Measurements from ENCODE around the gene FBRSL1.

Gene FBRSL1

DNA sequence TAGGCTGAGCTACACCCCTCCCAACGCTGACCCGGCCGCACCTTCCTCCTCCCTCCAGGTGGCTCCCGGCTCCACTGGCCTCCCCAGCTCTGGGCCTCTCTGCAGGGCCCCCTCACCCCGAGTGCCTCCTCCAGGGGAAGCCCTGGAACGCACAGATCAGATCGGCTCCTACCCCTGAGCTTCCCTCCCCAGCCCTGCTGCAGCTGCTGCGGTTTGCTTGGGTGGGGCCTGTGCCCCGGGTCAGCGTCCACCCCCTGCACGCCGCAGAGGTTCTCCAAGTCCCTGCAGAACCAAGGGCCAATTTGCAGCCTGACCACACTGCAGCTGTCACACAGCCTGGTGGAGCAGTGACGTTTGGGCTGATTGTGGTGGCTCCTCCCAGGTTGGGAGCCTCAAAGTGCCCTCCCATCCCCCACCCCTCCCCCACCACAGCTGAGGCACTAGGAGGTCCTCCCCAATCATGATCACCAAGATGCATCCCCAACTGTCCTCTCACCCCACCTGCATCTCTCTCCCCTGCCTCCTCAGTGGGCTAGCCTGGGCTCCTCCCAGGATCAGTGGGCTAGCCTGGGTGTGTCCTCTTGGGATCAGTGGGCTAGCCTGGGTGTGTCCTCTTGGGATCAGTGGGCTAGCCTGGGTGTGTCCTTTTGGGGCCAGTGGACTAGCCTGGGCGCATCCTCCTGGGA is 12.8 kb upstream of the FBRSL1 start:
- no peaks in the 10 kb centered on the region for H3K36me3 ChIP-seq (ENCODE audit: control insufficient read depth in 4 of 4, insufficient read depth in 4 of 4, low read length in 3 of 4)
- POLR2A ChIA-PET = interaction anchor here (1.0 to 1.8 kb wide), 3 partner anchors 9 to 14 kb away, joined by 3 to 5 read pairs (median 4); no protein-coding TSS in a partner anchor
- CTCF ChIA-PET = interaction anchor here (0.8 to 2.5 kb wide), 5 partner anchors 9 to 62 kb away, joined by 3 to 12 read pairs (median 4); no protein-coding TSS in a partner anchor
- H3K4me1 ChIP-seq (ENCODE audit: control extremely low read depth in 1 of 4, control insufficient read depth in 4 of 4, insufficient read depth in 4 of 4, low read length in 3 of 4) = peaks cover 0 to 57% (median 42%) of the 10 kb centered on the region in 4 experiments
- DNase-seq = peak; percentile 36 to 85 (median 82)
- H3K27ac ChIP-seq (ENCODE audit: insufficient read depth in 1 of 2, low read depth in 1 of 2, low read length in 2 of 2, poor library complexity in 1 of 2, severe bottlenecking in 2 of 2) = no peak overlapping the region
- H3K27me3 ChIP-seq (replicated peaks in 2 of 5; ENCODE audit: control insufficient read depth in 4 of 5, insufficient read depth in 5 of 5, low read length in 4 of 5) = no peaks in the 10 kb centered on the region
- WGBS (ENCODE audit: insufficient coverage) = 28% methylated on average over 12 of the region's 14 CpGs
- no peaks in the 10 kb centered on the region for H3K9me3 ChIP-seq (ENCODE audit: control extremely low read depth in 1 of 5, control insufficient read depth in 4 of 5, insufficient read depth in 2 of 5, low read depth in 1 of 5, low read length in 4 of 5)
- peak overlapping the region in 1 of 7 experiments; percentile 28 for H3K4me3 ChIP-seq (ENCODE audit: control insufficient read depth in 1 of 7, extremely low read depth in 1 of 7, insufficient read depth in 4 of 7, low read depth in 2 of 7, low read length in 6 of 7)

DNA sequence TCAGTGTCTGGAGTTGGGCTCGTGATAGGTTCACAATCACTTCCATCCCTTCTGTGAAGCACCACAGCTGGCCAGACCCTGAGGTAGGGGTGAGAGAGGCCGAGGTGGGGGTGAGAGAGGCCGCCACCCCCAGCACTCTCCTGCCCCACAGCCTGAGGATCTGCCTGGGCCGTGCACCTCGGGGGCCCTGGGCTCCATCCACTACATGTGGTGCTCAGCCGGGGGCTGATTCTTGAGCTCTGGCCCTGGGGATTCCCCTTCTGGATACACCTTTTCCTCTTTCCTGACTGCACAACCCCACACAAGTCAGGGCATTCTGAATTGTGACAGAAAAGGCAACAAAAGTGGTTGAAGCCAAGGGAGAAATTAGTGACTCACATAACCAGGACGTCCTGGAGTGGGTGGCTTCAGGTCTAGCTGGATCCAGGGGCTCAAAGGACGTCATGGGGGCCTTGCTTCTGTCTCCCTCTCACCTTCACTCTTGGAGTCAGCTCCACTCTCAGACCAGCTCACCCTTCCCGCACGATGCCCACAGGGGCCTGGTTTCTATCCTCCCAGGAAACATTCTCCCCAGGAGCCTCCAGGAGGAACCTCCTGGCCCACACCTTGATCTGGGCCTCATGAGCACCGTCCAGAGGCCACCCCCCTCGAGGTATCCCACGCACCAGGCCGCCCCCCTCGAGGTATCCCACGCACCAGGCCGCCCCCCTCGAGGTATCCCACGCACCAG is 12.1 kb upstream of the FBRSL1 start:
- Histone ChIP-seq H3K27ac (ENCODE audit: insufficient read depth in 1 of 2, low read depth in 1 of 2, low read length in 2 of 2, poor library complexity in 1 of 2, severe bottlenecking in 2 of 2) (no peak overlapping the region), H3K36me3 (ENCODE audit: control insufficient read depth in 4 of 4, insufficient read depth in 4 of 4, low read length in 3 of 4) (no peaks in the 10 kb centered on the region), H3K4me1 (ENCODE audit: control extremely low read depth in 1 of 4, control insufficient read depth in 4 of 4, insufficient read depth in 4 of 4, low read length in 3 of 4) (peaks cover 0 to 55% (median 40%) of the 10 kb centered on the region in 4 experiments), H3K9me3 (ENCODE audit: control extremely low read depth in 1 of 5, control insufficient read depth in 4 of 5, insufficient read depth in 2 of 5, low read depth in 1 of 5, low read length in 4 of 5) (no peaks in the 10 kb centered on the region), H3K27me3 (replicated peaks in 2 of 5; ENCODE audit: control insufficient read depth in 4 of 5, insufficient read depth in 5 of 5, low read length in 4 of 5) (no peaks in the 10 kb centered on the region), H3K4me3 (ENCODE audit: control insufficient read depth in 1 of 7, extremely low read depth in 1 of 7, insufficient read depth in 4 of 7, low read depth in 2 of 7, low read length in 6 of 7) (no peak overlapping the region)
- 85% methylated on average over 10 of the region's 19 CpGs for WGBS (ENCODE audit: insufficient coverage)
- ChIA-PET CTCF (interaction anchor here (1.3 to 2.5 kb wide), 3 partner anchors 8 to 63 kb away, joined by 3 to 12 read pairs (median 5); no protein-coding TSS in a partner anchor), POLR2A (interaction anchor here (1.0 to 1.8 kb wide), 3 partner anchors 8 to 15 kb away, joined by 3 to 5 read pairs (median 4); no protein-coding TSS in a partner anchor)
- DNase-seq = peak in 2 of 3 donors; percentile 43 to 50

DNA sequence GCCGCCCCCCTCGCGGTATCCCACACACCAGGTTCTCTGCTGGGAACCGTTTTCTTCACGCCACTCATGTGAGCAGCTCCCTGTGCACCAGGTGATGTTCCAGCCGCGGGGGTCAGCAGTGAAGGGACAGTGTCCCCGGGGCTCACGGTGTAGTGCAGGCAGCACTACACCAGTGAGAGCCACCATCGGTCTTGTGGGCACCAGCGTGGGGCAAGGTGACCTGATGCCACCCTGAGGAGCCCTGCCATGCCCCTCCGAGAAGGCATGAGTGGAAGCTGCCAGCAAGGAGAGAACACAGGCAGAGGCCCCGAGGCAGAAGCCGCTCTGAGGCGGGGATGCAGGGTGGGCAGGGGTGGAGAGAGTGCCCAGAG is 11.5 kb upstream of the FBRSL1 start:
- Histone ChIP-seq H3K4me3 (ENCODE audit: control insufficient read depth in 1 of 7, extremely low read depth in 1 of 7, insufficient read depth in 4 of 7, low read depth in 2 of 7, low read length in 6 of 7) (no peak overlapping the region), H3K27me3 (replicated peaks in 2 of 5; ENCODE audit: control insufficient read depth in 4 of 5, insufficient read depth in 5 of 5, low read length in 4 of 5) (no peaks in the 10 kb centered on the region), H3K9me3 (ENCODE audit: control extremely low read depth in 1 of 5, control insufficient read depth in 4 of 5, insufficient read depth in 2 of 5, low read depth in 1 of 5, low read length in 4 of 5) (no peaks in the 10 kb centered on the region), H3K36me3 (ENCODE audit: control insufficient read depth in 4 of 4, insufficient read depth in 4 of 4, low read length in 3 of 4) (no peaks in the 10 kb centered on the region), H3K4me1 (ENCODE audit: control extremely low read depth in 1 of 4, control insufficient read depth in 4 of 4, insufficient read depth in 4 of 4, low read length in 3 of 4) (peaks cover 0 to 55% (median 40%) of the 10 kb centered on the region in 4 experiments), H3K27ac (ENCODE audit: insufficient read depth in 1 of 2, low read depth in 1 of 2, low read length in 2 of 2, poor library complexity in 1 of 2, severe bottlenecking in 2 of 2) (no peak overlapping the region)
- ChIA-PET CTCF (interaction anchor here (1.3 to 2.5 kb wide), 3 partner anchors 7 to 63 kb away, joined by 3 to 12 read pairs (median 5); no protein-coding TSS in a partner anchor), POLR2A (interaction anchor here (1.3 kb wide), 1 partner anchor 11 kb away, joined by 5 read pairs; no protein-coding TSS in a partner anchor)
- no peak for DNase-seq
- WGBS (ENCODE audit: insufficient coverage) = 96% methylated on average over 14 of the region's 15 CpGs

DNA sequence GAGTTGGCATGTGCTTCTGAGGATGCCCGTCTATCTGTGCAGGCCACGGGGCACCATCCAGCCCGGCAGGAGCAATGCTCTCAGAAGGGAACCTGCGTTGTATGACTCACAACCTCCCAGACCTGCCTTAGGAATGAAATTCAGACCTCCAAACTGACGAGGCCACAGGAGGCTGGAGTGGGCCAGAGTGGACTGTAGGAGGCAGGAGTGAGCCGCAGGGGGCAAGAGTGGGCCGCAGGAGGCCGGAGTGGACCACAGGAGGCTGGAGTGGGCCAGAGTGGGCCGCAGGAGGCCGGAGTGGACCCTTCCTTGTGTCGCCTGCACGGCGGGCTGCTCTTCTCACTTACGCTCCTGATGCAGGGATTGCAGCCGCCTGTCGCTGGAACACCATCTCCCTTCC is 11.1 kb upstream of the FBRSL1 start:
- ChIA-PET CTCF (interaction anchor here (2.5 kb wide), 1 partner anchor 64 kb away, joined by 12 read pairs; no protein-coding TSS in a partner anchor), POLR2A (interaction anchor here (0.6 to 2.2 kb wide), 2 partner anchors 10 to 90 kb away, joined by 3 to 9 read pairs; partner anchors contain the start of gene FBRSL1)
- Histone ChIP-seq H3K9me3 (ENCODE audit: control extremely low read depth in 1 of 5, control insufficient read depth in 4 of 5, insufficient read depth in 2 of 5, low read depth in 1 of 5, low read length in 4 of 5) (no peaks in the 10 kb centered on the region), H3K36me3 (ENCODE audit: control insufficient read depth in 4 of 4, insufficient read depth in 4 of 4, low read length in 3 of 4) (no peaks in the 10 kb centered on the region), H3K27me3 (replicated peaks in 2 of 5; ENCODE audit: control insufficient read depth in 4 of 5, insufficient read depth in 5 of 5, low read length in 4 of 5) (no peaks in the 10 kb centered on the region), H3K27ac (ENCODE audit: insufficient read depth in 1 of 2, low read depth in 1 of 2, low read length in 2 of 2, poor library complexity in 1 of 2, severe bottlenecking in 2 of 2) (no peak overlapping the region), H3K4me1 (ENCODE audit: control extremely low read depth in 1 of 4, control insufficient read depth in 4 of 4, insufficient read depth in 4 of 4, low read length in 3 of 4) (peaks cover 0 to 55% (median 40%) of the 10 kb centered on the region in 4 experiments), H3K4me3 (ENCODE audit: control insufficient read depth in 1 of 7, extremely low read depth in 1 of 7, insufficient read depth in 4 of 7, low read depth in 2 of 7, low read length in 6 of 7) (no peak overlapping the region)
- no peak for DNase-seq
- WGBS (ENCODE audit: insufficient coverage) = 86% methylated on average over 16 of the region's 16 CpGs

DNA sequence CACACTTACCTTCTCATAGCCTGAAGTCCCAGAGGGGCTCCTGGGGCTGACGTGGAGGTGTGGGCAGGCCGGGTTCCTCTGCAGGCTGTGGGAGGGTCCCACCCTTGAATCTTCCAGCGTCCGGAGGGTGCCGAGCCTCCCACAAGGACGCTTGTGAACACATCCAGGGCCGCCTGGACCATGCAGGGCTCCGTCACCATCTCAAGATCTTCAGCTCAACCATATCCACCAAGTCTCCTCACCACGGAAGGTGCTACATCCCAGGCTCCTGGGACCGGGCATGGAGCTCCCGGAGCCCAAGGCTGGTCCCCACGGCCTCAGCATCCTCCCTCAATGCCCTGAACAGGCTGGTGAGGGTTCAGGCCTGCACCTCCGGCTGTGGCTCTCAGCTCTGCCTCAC is 10.7 kb upstream of the FBRSL1 start:
- Histone ChIP-seq H3K9me3 (ENCODE audit: control extremely low read depth in 1 of 5, control insufficient read depth in 4 of 5, insufficient read depth in 2 of 5, low read depth in 1 of 5, low read length in 4 of 5) (no peaks in the 10 kb centered on the region), H3K27ac (ENCODE audit: insufficient read depth in 1 of 2, low read depth in 1 of 2, low read length in 2 of 2, poor library complexity in 1 of 2, severe bottlenecking in 2 of 2) (no peak overlapping the region), H3K27me3 (replicated peaks in 2 of 5; ENCODE audit: control insufficient read depth in 4 of 5, insufficient read depth in 5 of 5, low read length in 4 of 5) (no peaks in the 10 kb centered on the region), H3K36me3 (ENCODE audit: control insufficient read depth in 4 of 4, insufficient read depth in 4 of 4, low read length in 3 of 4) (no peaks in the 10 kb centered on the region), H3K4me1 (ENCODE audit: control extremely low read depth in 1 of 4, control insufficient read depth in 4 of 4, insufficient read depth in 4 of 4, low read length in 3 of 4) (peaks cover 0 to 55% (median 38%) of the 10 kb centered on the region in 4 experiments), H3K4me3 (ENCODE audit: control insufficient read depth in 1 of 7, extremely low read depth in 1 of 7, insufficient read depth in 4 of 7, low read depth in 2 of 7, low read length in 6 of 7) (no peak overlapping the region)
- 95% methylated on average over 8 of the region's 13 CpGs for WGBS (ENCODE audit: insufficient coverage)
- ChIA-PET POLR2A (interaction anchor here (0.6 to 2.2 kb wide), 2 partner anchors 10 to 89 kb away, joined by 3 to 9 read pairs; partner anchors contain the start of gene FBRSL1), CTCF (no interaction called here)
- no peak for DNase-seq

DNA sequence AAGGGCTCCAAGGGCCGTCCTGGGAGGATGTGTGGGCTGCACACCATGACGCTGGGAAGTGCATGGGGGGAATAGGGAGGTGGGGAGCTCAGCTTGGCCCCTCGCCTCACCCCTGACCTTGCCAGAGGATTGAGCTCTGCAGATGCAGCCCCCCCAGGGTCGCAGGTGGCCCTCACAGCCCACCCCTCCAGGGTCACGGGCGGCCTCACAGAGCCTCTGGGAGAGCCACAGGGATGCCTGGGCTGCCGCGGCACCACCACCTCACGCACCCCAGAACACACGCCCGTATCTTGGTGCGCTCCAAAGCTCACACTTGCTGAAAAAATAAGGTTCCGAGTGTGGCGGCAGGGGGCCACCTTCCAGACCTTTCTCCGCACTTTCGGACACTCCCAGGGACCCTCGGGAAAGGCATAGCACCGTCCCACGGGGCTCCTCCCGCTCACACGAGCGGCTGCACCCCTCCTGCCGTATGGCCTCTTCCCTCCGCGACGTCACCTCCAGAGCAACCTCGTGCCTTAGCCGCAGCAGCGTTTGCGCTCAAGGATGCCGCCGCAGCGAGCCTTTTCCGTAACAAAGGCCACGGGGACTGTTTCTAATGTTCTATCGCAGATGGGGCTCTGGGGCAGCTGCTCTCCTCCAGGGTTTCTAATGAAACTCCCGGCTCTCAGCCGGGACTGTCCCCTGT is 9.9 kb upstream of the FBRSL1 start:
- CTCF ChIA-PET = interaction anchor here (0.7 to 1.5 kb wide), 2 partner anchors 25 to 44 kb away, joined by 3 to 4 read pairs; no protein-coding TSS in a partner anchor
- WGBS (ENCODE audit: insufficient coverage) = 93% methylated on average over 37 of the region's 38 CpGs
- H3K27me3 ChIP-seq (replicated peaks in 2 of 5; ENCODE audit: control insufficient read depth in 4 of 5, insufficient read depth in 5 of 5, low read length in 4 of 5) = no peaks in the 10 kb centered on the region

More for the DNA sequence above, 9.9 kb upstream of the FBRSL1 start:
- H3K9me3 ChIP-seq (ENCODE audit: control extremely low read depth in 1 of 5, control insufficient read depth in 4 of 5, insufficient read depth in 2 of 5, low read depth in 1 of 5, low read length in 4 of 5) = no peaks in the 10 kb centered on the region
- H3K27ac ChIP-seq (ENCODE audit: insufficient read depth in 1 of 2, low read depth in 1 of 2, low read length in 2 of 2, poor library complexity in 1 of 2, severe bottlenecking in 2 of 2) = no peak overlapping the region
- H3K36me3 ChIP-seq (ENCODE audit: control insufficient read depth in 4 of 4, insufficient read depth in 4 of 4, low read length in 3 of 4) = no peaks in the 10 kb centered on the region
- no peak overlapping the region for H3K4me3 ChIP-seq (ENCODE audit: control insufficient read depth in 1 of 7, extremely low read depth in 1 of 7, insufficient read depth in 4 of 7, low read depth in 2 of 7, low read length in 6 of 7)
- POLR2A ChIA-PET = interaction anchor here (0.6 to 2.2 kb wide), 2 partner anchors 9 to 165 kb away, joined by 3 to 9 read pairs; partner anchors contain the start of gene FBRSL1
- DNase-seq = no peak
- H3K4me1 ChIP-seq (ENCODE audit: control extremely low read depth in 1 of 4, control insufficient read depth in 4 of 4, insufficient read depth in 4 of 4, low read length in 3 of 4) = peaks cover 0 to 62% (median 38%) of the 10 kb centered on the region in 4 experiments
